Measurements from ENCODE around the gene STAM2. TPM values are rescaled to one million over a fixed set of nuclear protein-coding genes. Genes with fewer than 3 reads are reported as not detected.

The STAM2 gene
- total RNA-seq, 1 experiment from 2014 or later = 14.2 TPM

DNA sequence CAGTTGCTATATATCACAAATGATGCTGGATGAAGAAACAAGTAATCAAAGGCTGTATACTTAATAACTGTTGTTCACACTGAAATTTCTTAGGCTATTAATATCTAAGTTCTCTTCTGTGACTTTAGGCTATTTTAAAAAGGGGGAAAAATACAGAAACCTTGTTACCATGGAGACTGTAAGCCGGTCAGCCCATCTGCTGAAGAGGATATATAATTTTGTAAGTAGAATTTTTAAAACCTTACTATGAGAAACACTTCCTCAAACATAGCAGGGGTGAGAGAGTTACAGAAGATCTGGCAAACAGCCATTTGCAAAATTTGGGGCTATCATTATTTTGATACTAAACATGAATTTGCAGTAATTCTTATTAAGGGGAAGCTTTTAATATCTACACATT, 104.5 kb downstream of the STAM2 start:
- DNase-seq = no peak
- no peaks in the 10 kb centered on the region for H3K23me2 ChIP-seq (ENCODE audit: insufficient read length, low read depth, low read length, poor library complexity, severe bottlenecking)

More for the DNA sequence above, 104.5 kb downstream of the STAM2 start:
- TF ChIP-seq, protein P1, sequence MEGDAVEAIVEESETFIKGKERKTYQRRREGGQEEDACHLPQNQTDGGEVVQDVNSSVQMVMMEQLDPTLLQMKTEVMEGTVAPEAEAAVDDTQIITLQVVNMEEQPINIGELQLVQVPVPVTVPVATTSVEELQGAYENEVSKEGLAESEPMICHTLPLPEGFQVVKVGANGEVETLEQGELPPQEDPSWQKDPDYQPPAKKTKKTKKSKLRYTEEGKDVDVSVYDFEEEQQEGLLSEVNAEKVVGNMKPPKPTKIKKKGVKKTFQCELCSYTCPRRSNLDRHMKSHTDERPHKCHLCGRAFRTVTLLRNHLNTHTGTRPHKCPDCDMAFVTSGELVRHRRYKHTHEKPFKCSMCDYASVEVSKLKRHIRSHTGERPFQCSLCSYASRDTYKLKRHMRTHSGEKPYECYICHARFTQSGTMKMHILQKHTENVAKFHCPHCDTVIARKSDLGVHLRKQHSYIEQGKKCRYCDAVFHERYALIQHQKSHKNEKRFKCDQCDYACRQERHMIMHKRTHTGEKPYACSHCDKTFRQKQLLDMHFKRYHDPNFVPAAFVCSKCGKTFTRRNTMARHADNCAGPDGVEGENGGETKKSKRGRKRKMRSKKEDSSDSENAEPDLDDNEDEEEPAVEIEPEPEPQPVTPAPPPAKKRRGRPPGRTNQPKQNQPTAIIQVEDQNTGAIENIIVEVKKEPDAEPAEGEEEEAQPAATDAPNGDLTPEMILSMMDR (conservative IDR thresholded peaks at IDR 0.05) = no peak
- Histone ChIP-seq H2BK12ac (ENCODE audit: insufficient read length, low read depth, low read length) (no peak overlapping the region), H2BK5ac (ENCODE audit: insufficient read length, low read length) (no peak overlapping the region), H3K9ac (ENCODE audit: extremely low read depth, insufficient read length, low read length) (no peak overlapping the region), H2BK15ac (ENCODE audit: low read depth, low read length) (no peak overlapping the region), H4K91ac (ENCODE audit: insufficient read length, low read depth, low read length) (no peak overlapping the region), H3K18ac (ENCODE audit: insufficient read length, low read depth, low read length) (no peak overlapping the region), H3K79me1 (ENCODE audit: insufficient read depth, low read depth, low read length, poor library complexity, severe bottlenecking) (no peaks in the 10 kb centered on the region), H2BK20ac (ENCODE audit: low read depth, low read length, poor library complexity, severe bottlenecking) (no peak overlapping the region), H4K5ac (ENCODE audit: insufficient read length, low read depth, low read length) (no peak overlapping the region), H3K9me3 (ENCODE audit: control insufficient read depth, low read depth, low read length) (no peaks in the 10 kb centered on the region), H3K56ac (ENCODE audit: insufficient read length, low read depth, low read length) (no peak overlapping the region), H3T11ph (ENCODE audit: low read length) (no peak overlapping the region), H3K14ac (ENCODE audit: insufficient read depth, low read length) (no peak overlapping the region), H4K8ac (replicated peaks; ENCODE audit: insufficient read length, low read depth, low read length) (no peak overlapping the region), H2BK120ac (ENCODE audit: low read depth, low read length, poor library complexity, severe bottlenecking) (no peak overlapping the region), H3K4me1 (ENCODE audit: insufficient read depth, low read length) (peaks cover 7% of the 10 kb centered on the region; the same call in 1 of the 2 replicates), H2AFZ (ENCODE audit: low read length) (no peak overlapping the region), H3K4ac (ENCODE audit: low read depth, low read length) (no peak overlapping the region), H3K4me2 (ENCODE audit: insufficient read depth, insufficient read length, low read length) (no peak overlapping the region), H3K23ac (ENCODE audit: insufficient read length, low read depth, low read length) (no peak overlapping the region), H3K79me2 (ENCODE audit: insufficient read depth, low read length) (0 out of 2 replicates have a peak, but pooled peaks cover 2% of the 10 kb centered on the region), H4K20me1 (ENCODE audit: control insufficient read depth, insufficient read depth, insufficient read length) (no peaks in the 10 kb centered on the region), H2AK5ac (ENCODE audit: insufficient read length, low read length) (no peak overlapping the region), H3K27ac (ENCODE audit: insufficient read length, low read depth, low read length) (no peak overlapping the region), H3K27me3 (ENCODE audit: insufficient read depth, low read length) (no peaks in the 10 kb centered on the region)
- no peak overlapping the region for H3K27ac Mint-ChIP-seq
- peaks cover 14 to 16% of the 10 kb centered on the region in 2 experiments for H3K4me1 Mint-ChIP-seq
- peaks cover 0 to 1% (median 0%) of the 10 kb centered on the region in 3 experiments; a peak in 3 of 7 replicates for H3K36me3 Mint-ChIP-seq (ENCODE audit: insufficient read depth in 1 of 3, low read depth in 3 of 3)
- no peaks in the 10 kb centered on the region; a peak in 1 of 5 replicates for H3K9me3 Mint-ChIP-seq
- H3K27me3 Mint-ChIP-seq (ENCODE audit: low read depth) = no peaks in the 10 kb centered on the region
- WGBS (ENCODE audit: extremely low coverage, insufficient read length, low lambda C conversion rate) = no CpG with 5 or more reads among the region's 1 CpG
- no peak overlapping the region for H3K4me3 Mint-ChIP-seq

All from H9 (cell line).